Sigmoid colon (tissue), 7 donors: ENCODE results near the gene ADAMTSL1. TPM values are rescaled to one million over a fixed set of nuclear protein-coding genes. Genes with fewer than 3 reads are reported as not detected.

ENCODE experiments used
- DNase-seq: peaks from one replicate; pipeline ENCODE4 v3.0.0-alpha.2; 2019
- H3K27ac ChIP-seq, 4 donors: fragments of 200-600 bp; sonication (generic); one replicate each; pipeline ENCODE4 v1.5.1; 2016 to 2019; ENCODE audit warnings: mild to moderate bottlenecking in 1 of 4
- H3K27me3 ChIP-seq, 3 donors: fragments of 200-600 bp; sonication (generic); one replicate each; pipeline ENCODE4 v1.5.1; 2019; ENCODE audit warnings: mild to moderate bottlenecking in 1 of 3
- H3K36me3 ChIP-seq, 4 donors: fragments of 200-600 bp; sonication (generic); one replicate each; pipeline ENCODE4 v1.5.1; 2016 to 2019
- H3K4me1 ChIP-seq, 4 donors: fragments of 200-600 bp; sonication (generic); one replicate each; pipeline ENCODE4 v1.5.1; 2017 to 2019
- H3K4me3 ChIP-seq, 4 donors: fragments of 200-600 bp; sonication (generic); one replicate each; pipeline ENCODE4 v1.5.1; 2017 to 2019; ENCODE audit warnings: mild to moderate bottlenecking in 2 of 4, moderate library complexity in 1 of 4
- H3K9me3 ChIP-seq, 4 donors: fragments of 200-600 bp in 3 of 4; sonication (generic) in 3 of 4; one replicate each; pipeline versions ENCODE4 v1.5.1 to v1.6.1; 2013 to 2019
- CTCF ChIP-seq, 4 experiments: fragments of 450-650 bp in 3 of 4; fragments of 200-600 bp in 1 of 4; IDR thresholded peaks; one replicate each; pipeline ENCODE4 v1.5.1; 2016 to 2019; ENCODE audit warnings: antibody characterized with exemption in 4 of 4, mild to moderate bottlenecking in 3 of 4, moderate library complexity in 2 of 4
- EP300 ChIP-seq, 4 donors: sonication (generic); formaldehyde crosslinking; IDR thresholded peaks; one replicate each; pipeline ENCODE4 v1.6.1; 2017; ENCODE audit warnings: antibody characterized with exemption in 4 of 4
- POLR2A ChIP-seq, 2 donors: fragments of 450-650 bp; IDR thresholded peaks; one replicate each; pipeline ENCODE4 v1.6.1; 2016; ENCODE audit warnings: antibody characterized with exemption in 2 of 2, mild to moderate bottlenecking in 2 of 2, moderate library complexity in 2 of 2
- POLR2AphosphoS5 ChIP-seq, 4 donors: sonication (generic); formaldehyde crosslinking; IDR thresholded peaks; one replicate each; pipeline ENCODE4 v1.6.1; 2017; ENCODE audit warnings: antibody characterized with exemption in 4 of 4
- WGBS, 2 donors: extraction: QIAGEN DNeasy Blood & Tissue Kit; methylation state at CpG; one replicate each; pipeline ENCODE4 v1.1.7; 2013; 5-methylcytosine and 5-hydroxymethylcytosine counted together
- intact Hi-C: fragments of 100-400 bp; cut with DNase I; formaldehyde crosslinking; loops from one replicate; pipeline ENCODE4 v1.15.1; 2023
- polyA plus RNA-seq, 3 donors: library from polyadenylated mRNA; stranded (reverse); fragments of 200-250 nt; gene quantifications; one replicate each; pipeline ENCODE4 v1.2.3, GENCODE V29; 2013
- total RNA-seq, 4 donors: library from RNA; depleted of rRNA; stranded (reverse); fragments of >200 nt; gene quantifications; one replicate each; pipeline ENCODE4 v1.1.0, GENCODE V29; 2016
- donor health status: healthy with polysubstance abuse.
- donor health status: Bipolar disorder and iron deficiency.
- donor health status: healthy.

The ADAMTSL1 gene
- total and polyA plus RNA-seq, 7 donors, result 1.4 to 13.6 (median 6.5) TPM

- no peak overlapping the region for H3K27ac ChIP-seq
- no peak for TF ChIP-seq POLR2A (IDR thresholded peaks at IDR 0.05)
- no peak for TF ChIP-seq CTCF (IDR thresholded peaks at IDR 0.05)
- TF ChIP-seq EP300 (IDR thresholded peaks at IDR 0.05), result no peak
- TF ChIP-seq POLR2AphosphoS5 (IDR thresholded peaks at IDR 0.05), result no peak
- H3K27me3 ChIP-seq, result no peaks in the 10 kb centered on the region
- intact Hi-C loops, result no loop called here
- 75 to 78% methylated on average over 5 of the region's 5 CpGs for WGBS, 2 donors
- peaks cover 0 to 34% (median 23%) of the 10 kb centered on the region in 4 donors for H3K4me1 ChIP-seq
- H3K36me3 ChIP-seq, result no peaks in the 10 kb centered on the region
- H3K9me3 ChIP-seq, result no peaks in the 10 kb centered on the region
- H3K4me3 ChIP-seq, result no peak overlapping the region
- DNase-seq, result no peak
Observed at GRCh38 chr9:18501949-18502348, 28.0 kb downstream of the ADAMTSL1 start.

GRCh38 chr9:18502546-18502945, 28.6 kb downstream of the ADAMTSL1 start:
- Histone ChIP-seq H3K4me3 (no peak overlapping the region), H3K4me1 (peaks cover 0 to 28% (median 18%) of the 10 kb centered on the region in 4 donors), H3K36me3 (no peaks in the 10 kb centered on the region), H3K9me3 (no peaks in the 10 kb centered on the region), H3K27ac (no peak overlapping the region), H3K27me3 (no peaks in the 10 kb centered on the region)
- intact Hi-C loops, result no loop called here
- no peak for DNase-seq
- no peak for TF ChIP-seq POLR2AphosphoS5 (IDR thresholded peaks at IDR 0.05)
- TF ChIP-seq CTCF (IDR thresholded peaks at IDR 0.05), result no peak
- TF ChIP-seq POLR2A (IDR thresholded peaks at IDR 0.05), result no peak
- TF ChIP-seq EP300 (IDR thresholded peaks at IDR 0.05), result no peak
- WGBS, 2 donors, result 63 to 82% methylated on average over 3 of the region's 3 CpGs

DNA sequence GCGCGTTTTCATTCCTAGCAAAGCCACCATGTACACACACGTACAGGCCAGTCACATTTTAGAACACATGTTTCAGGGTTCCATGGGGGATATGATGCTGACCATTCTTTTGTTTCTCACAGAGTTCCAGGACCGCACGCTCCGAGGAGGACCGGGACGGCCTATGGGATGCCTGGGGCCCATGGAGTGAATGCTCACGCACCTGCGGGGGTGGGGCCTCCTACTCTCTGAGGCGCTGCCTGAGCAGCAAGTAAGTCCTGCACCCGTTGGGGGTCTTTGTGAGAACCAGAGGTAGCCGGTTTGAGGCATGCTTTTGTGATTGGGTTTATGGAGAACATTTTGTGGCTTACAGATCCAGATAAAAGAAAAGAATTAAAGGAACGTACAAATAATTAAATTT, 30.8 kb downstream of the ADAMTSL1 start:
- intact Hi-C loops, result no loop called here
- 91 to 95% methylated on average over 14 of the region's 14 CpGs for WGBS, 2 donors
- no peak for DNase-seq
- no peak for TF ChIP-seq POLR2AphosphoS5 (IDR thresholded peaks at IDR 0.05)
- TF ChIP-seq EP300 (IDR thresholded peaks at IDR 0.05), result no peak
- no peak for TF ChIP-seq POLR2A (IDR thresholded peaks at IDR 0.05)
- no peak for TF ChIP-seq CTCF (IDR thresholded peaks at IDR 0.05)
- no peaks in the 10 kb centered on the region for H3K36me3 ChIP-seq
- H3K9me3 ChIP-seq, result no peaks in the 10 kb centered on the region
- no peak overlapping the region for H3K4me3 ChIP-seq
- H3K27ac ChIP-seq, result no peak overlapping the region
- peaks cover 0 to 7% (median under 1%) of the 10 kb centered on the region in 4 donors for H3K4me1 ChIP-seq
- no peaks in the 10 kb centered on the region for H3K27me3 ChIP-seq

DNA sequence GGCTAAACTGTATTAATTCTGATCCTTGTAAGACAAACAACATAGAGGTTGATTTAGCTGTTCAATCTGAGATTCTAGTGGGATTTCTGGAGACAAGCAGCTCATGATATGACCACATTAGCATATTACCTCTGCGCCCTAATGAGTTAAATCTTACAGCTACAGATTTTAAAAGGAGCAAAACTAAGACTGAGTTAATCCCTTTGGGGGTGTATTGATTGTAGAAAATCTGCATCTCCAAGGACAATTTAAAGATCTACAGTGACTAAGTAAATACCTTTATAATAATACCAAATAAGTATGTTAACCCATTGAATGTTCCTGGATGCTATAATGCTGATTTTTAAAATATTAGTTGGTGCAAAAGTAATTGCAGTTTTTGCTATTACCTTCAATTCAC, 33.2 kb downstream of the ADAMTSL1 start:
- no peaks in the 10 kb centered on the region for H3K27me3 ChIP-seq
- no peak overlapping the region for H3K27ac ChIP-seq
- H3K4me3 ChIP-seq, result no peak overlapping the region
- 86 to 91% methylated on average over 1 of the region's 1 CpG for WGBS, 2 donors
- no peak for DNase-seq
- no peak for TF ChIP-seq POLR2AphosphoS5 (IDR thresholded peaks at IDR 0.05)
- no peak for TF ChIP-seq POLR2A (IDR thresholded peaks at IDR 0.05)
- H3K36me3 ChIP-seq, result no peaks in the 10 kb centered on the region
- intact Hi-C loops, result no loop called here
- H3K9me3 ChIP-seq, result no peaks in the 10 kb centered on the region
- no peaks in the 10 kb centered on the region for H3K4me1 ChIP-seq

GRCh38 chr9:18516514-18516913, 42.6 kb downstream of the ADAMTSL1 start:
- Histone ChIP-seq H3K4me3 (no peak overlapping the region), H3K27me3 (no peaks in the 10 kb centered on the region), H3K9me3 (no peaks in the 10 kb centered on the region), H3K4me1 (no peaks in the 10 kb centered on the region), H3K27ac (no peak overlapping the region), H3K36me3 (no peaks in the 10 kb centered on the region)
- no peak for TF ChIP-seq POLR2AphosphoS5 (IDR thresholded peaks at IDR 0.05)
- TF ChIP-seq POLR2A (IDR thresholded peaks at IDR 0.05), result no peak
- TF ChIP-seq EP300 (IDR thresholded peaks at IDR 0.05), result no peak
- no peak for TF ChIP-seq CTCF (IDR thresholded peaks at IDR 0.05)
- intact Hi-C loops, result no loop called here
- no peak for DNase-seq
